GM20431 (cell line): ENCODE results near the gene BSX.

Experiments used
- in situ Hi-C: fragments of 300-500 bp; cut with MseI, MboI; formaldehyde crosslinking; loops from one replicate; pipeline ENCODE4 v1.15.0; 2020; ENCODE audit warnings: low sequenced_read_pairs; ENCODE audit not compliant: unreplicated experiment

Gene BSX

DNA sequence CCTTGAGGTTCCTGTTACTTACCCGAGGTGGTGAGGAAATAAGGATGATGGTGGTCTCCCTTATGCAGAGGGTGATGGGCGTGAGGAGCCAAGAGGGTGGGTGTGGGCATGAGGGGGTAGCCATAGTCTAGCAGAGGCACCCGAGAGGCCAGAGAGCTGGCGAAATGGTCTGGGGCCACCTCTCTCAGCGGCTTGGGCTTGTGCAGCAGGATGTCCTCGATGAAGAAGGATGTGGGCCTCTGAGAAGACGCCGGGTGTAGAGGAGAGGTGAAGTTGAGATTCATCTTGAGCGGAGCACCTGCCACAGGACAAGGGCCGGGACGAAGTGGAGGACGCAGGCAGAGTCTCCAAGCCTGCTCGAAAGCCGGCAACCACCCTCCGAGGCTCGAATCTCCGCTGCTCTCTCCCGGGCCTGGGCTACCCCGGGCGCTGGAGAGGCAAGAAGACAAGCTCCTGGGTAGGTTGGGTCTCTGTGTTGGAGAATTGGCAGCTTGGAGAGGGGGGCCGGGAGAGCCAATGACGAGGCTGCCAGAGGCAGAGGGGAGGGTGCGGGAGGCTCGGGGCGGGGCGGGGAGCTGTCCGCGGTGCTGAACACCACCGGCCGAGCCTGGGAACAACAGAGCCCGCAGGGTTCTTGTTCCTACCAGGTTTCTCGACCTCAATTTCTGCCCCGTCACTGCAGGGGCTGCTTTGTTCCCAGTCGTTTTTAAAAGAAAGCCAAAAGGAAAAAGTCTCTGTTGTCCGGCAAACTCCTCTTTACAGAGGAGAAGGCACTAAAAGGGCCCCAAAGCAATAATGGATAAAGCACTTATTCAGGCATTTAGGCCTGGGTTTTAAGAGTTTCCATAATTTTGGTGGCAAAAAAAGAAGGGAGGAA, at the start of gene BSX:
Gene BSX, minus strand, starts transcription at position 447 of the 877 bp plus-strand sequence. Its CDS starts 163 bp downstream, at position 284.
- in situ Hi-C loops = no loop called here

DNA sequence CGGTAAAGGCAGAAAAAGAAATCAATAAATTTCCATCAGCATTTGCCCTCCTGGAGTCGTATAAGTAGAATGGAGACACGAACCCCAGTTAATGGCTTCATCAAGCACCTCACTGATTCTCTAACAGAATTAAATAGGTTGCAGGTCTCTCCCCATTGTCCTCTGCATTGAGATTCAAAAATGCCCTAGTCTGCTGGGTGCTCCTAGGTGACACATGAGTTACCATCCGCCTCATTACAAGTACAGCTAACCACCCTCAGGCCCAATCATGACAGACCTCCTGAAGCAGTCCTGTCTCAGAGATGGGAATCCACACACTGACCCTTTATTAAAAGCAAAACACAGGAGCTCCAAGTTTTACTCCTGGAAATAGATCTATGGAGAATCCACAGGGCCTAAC, 48.9 kb upstream of the BSX start:
- in situ Hi-C loops = no loop called here

DNA sequence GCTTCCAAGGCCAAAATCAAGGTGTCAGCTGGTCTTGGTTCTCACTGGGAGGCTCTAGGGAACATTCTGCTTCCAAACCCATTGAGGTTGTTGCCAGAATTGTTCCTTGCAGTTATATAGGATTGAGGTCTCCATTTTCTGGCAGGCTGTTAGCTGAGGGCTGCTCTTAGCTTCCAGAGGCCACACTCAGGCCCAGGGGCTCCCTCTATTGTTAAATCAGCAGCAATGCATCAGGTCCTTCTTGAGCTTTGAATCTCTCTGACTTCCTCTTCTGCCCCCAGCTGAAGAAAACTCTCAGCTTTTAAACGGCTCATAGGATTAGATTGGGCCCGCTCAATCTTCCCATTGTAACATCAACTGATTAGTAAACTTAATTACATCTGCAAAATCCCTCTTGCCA, 39.3 kb upstream of the BSX start:
- in situ Hi-C loops = no loop called here

DNA sequence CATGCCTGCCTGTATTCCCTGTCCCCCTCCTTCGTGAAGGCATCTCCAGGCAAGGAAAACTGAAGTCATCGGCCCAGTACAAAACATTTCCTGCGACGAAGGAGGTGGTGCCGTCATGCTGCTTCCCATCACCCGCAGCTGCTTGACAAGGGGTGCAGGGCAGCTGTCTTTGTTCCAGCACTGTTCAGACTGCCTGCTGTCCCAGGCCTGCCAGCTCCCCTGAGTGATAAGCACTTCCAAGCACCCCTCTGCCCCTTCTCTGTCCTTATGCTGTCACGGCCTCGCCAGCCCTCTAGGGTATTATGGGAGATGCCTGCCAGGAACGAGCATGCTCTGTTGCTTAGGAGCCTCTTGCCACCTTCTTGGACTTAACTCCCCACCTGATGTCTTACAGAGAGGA, 37.1 kb upstream of the BSX start:
- in situ Hi-C loops = no loop called here

DNA sequence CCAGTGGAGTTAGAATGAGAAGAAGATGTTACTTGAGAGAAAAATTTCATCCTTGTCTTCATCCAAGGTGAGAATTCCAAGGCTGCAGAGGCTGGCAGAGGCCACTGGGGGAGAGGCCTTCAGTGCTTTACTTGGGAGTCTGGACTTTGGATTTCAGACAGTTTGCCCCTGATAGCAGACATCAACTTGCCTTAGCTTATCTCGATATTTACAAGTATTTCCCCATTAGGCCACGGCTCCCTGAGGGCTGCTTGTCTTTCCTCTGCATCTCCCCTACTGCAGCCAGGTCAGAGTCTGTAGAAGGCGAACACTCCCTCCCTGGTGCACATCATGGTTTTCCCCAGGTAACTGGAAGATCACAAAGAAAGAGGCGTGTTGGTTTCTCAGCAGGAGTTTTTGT, 29.9 kb upstream of the BSX start:
- in situ Hi-C loops = no loop called here

DNA sequence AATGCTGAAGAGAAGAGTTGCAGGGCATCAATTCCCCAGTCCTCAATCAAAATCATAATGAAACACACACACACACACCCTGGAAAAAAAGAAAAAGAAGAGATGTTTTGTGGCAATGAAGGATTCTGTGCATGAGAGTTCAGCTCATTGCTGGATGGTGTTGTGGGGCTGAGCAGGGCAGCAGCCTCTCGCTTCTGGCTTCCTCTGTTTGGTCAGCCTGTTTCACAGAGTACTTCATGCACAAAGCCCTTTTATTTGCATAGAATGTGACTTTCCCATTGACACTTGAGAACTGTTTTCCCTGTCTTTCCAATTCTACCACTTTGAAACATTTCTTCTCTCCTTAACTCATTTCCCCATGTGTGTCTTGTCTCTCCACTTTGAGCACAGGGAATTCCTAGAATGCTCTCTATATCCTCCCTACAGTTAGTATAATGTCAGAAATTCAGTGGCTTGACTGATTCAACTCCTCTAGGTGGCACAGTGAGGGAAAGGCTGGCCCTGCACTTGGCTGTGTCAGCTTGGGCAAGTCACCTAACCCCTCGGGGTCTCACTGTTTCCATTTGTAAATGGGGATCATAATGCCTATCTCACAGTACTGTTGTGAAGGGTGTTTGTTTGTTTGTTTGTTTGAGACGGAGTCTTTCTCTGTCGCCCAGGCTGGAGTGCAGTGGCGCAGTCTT, 25.4 kb upstream of the BSX start:
- in situ Hi-C loops = no loop called here

DNA sequence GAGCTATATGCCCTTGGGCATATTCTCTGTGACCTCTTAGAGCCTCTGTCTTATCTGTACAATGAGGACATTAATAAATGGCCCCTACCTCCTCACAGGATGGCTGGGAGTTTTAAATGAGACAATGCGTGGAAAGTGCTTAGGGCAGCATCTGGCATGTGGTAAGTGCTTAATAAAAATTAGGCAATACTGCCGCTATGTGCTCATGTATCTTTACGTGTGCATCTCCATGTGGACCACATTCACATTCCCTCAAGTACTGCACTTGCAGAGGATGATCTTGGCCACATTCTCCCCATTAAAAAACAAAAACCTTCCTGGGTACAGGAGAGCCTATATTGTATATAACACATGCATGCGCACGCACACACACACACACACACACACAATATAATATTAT, 19.1 kb upstream of the BSX start:
- in situ Hi-C loops = no loop called here

DNA sequence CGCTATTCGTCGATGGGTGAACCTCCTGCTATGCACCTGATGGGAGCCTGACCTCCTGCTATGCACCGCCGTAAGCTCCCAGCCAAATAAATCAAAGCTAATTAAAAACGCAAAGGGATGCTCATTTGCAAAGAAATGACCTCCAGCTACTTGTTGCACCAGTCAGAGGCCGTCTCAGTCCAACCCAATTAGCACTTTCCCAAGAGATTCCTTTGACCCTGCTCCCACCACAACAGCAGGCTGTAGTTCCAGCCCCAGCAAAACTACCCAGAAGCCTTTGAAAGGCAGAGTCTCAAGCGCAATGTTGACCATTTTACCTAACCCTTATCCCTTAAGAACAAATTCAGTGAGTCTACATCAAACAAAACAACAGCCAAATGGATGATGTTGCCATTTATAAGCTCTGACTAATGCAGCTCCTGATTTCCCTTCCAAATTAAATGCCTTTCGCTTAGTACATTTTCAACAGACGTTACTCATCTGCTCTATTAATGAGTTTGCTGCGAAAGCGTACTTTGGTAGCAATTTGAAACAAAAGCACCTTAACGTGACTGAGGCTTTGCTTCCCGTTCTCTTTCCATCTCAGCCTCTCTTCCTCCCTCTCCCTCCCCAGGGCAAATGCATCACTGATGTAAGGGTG, 17.2 kb upstream of the BSX start:
- in situ Hi-C loops = no loop called here

DNA sequence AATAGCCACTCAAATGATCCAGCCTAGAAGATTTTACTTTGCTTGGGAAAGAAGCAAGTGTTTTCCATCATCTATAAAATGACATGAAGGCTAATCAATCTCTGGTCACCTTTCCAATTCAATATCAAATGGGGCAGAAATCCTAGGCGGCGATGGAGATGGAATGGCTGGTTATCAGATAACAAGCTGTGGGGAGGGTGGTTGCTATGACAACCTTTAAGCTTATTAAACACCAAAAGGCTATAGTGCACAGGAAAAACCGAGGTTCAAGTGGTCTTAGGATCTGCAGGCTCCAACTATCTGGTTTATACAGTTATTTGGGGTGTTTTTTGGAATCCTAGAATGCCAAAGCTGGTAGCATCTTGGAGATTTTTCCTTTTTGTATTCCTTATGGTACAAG, 13.9 kb upstream of the BSX start:
- in situ Hi-C loops = no loop called here

DNA sequence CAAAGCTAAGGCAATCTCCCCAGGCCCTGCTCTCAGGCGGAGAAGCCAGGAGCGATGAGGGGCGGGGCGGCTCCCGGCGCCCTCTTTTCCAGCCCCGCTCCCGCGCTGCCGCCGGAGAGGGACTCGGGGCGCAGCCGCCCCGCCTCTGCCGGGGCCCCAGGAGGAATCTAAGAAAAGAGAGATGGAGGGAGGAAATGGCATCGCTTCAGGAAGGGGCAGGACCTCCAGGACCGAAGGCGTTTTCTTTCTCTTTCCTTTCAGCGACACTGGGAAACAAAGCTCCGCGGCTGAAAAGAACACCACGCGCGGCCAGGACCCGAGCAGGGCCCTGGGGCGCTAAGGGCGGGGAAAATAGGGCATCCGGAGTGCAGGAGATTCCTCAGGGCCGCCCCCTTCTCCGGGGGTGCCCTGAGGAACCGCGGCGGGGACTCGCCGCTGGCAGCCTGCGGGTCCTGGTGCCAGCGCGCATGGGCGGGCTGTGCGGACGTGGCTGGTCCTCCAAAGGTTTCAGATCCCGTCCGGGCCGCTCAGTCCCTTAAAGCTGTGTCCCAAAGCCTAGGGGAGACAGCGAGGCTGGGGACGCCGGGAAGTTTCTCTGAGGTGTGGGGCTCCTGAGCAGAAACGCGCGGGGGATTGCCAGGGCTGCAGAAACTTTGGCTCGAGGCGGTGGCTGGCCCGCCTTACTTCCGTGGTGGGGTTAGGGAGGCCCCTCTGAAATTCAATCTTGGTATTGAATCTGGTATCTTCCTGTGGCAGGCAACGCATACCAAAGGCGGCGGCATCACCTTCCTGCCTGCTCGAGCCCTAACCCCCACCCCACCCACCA, 2.8 kb upstream of the BSX start:
- in situ Hi-C loops = no loop called here

DNA sequence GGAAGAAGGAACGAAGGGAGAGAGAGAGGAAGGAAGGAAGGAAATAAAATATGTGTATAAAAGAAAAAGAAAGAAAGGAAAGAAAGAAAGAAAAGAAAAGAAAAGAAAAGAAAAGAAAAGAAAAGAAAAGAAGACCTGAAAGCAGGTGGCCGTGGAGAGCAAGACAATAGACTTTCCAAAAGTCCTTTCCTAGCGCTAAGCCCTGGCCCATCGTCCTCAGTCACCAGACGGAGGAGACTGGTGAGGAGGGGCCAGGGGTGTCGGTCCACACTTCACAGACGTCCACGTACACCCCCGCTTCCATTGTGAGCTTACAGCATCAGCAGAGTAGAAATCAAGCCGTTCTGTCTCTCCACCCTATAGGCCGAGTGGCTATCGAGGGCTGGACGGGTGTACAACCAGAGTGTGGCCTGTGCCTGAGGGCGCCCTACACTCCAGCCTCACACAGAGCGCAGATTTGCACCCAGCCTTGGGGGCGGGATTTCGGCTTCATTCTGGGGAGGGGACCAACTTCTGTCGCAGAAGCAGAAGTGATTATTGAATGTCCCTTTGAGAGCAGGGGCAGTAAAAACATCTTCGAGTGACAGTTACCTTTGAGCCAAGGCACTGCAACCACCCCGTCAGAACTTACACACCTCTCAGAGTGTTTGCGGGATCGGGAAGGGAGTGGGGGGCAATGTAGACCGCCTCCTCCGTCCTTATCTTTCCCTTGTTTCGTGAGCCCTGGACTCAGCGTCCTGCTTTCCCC, 2.0 kb upstream of the BSX start:
- in situ Hi-C loops = no loop called here

DNA sequence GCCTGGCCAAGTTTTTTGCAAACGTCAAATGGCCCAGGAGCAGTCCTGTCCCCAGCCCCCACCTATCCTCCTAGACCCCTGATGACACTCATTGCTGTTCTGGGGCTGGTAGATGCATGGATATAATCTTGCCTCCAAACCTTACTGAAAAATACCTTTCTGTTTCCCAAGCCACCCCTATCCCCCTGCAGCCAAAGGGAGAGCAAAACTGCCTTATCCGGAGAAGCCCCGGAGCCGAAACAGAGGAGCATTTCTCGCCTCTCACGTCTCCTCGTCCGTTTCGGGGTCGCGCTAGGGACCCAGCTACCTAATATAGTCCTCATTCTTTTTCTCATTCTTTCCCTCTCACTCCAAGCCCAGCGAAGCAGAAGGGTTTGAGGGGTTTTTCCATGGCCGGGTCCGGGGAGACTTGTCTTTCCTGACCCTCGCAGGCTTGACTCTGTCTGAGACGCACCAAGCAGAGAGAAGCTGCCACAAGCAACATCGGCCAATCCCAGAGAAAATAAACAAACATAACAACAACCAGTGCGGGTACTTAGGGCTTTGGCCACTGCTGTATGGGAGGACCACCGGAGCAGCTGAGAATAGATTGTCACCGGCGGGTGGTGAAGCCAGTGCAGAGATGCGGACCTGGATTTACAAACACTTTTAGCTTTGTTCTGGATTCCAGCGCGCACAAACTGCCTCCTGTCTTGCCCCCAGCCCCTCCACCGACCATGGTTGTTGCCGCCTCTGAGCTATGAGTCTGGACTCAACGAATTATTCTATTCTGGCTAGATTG, 1.6 kb downstream of the BSX start:
- in situ Hi-C loops = no loop called here

DNA sequence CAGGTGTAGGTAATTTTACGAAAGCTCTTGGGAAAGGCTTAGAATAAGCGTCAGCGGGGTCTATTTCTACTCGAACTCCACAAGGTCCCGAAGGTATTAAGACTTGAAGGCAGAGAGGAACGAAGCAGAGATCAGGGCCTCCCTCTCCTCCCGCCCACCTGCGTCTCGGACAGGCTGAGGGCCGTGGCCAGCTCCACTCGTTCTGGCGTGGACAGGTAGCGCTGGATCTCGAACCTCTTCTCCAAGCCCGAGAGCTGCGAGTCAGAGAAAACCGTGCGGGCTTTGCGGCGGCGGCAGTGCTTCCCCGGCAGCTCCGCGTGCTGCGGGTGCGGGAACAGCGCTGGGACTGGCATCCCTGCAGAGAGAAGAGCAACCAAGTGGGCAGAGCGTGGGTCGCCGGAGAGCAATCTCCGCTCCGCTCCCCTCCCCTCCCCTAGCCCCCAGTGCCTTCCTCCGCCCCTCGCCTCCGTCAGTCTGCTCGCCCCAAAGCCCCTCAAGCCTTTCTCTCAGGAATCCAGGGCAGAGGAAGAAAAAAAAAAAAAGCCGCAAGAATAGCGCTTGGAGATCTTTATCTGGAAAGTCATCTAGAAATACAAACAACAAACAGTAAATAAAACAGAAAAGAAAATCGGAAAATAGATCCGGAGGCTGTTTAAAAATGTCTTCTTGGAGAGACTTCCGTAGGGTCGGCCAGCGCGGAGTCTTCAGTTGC, 2.4 kb downstream of the BSX start:
- in situ Hi-C loops = no loop called here

DNA sequence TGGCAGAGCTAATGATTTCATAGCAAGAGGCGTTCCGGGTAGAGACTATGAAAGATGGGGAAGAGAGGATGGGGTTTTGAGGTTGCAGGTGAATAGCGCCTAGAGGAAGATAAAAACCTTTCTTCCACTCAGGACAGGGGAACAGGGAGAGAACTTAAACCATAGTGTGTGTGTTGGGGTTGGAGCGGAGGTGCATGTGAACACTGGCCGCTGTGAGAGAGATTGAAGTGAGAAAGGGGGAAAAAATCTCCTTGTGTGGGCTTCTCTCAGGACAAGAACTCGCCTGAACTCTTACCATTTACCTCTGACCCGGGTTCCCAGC, 3.4 kb downstream of the BSX start:
- in situ Hi-C loops = no loop called here

DNA sequence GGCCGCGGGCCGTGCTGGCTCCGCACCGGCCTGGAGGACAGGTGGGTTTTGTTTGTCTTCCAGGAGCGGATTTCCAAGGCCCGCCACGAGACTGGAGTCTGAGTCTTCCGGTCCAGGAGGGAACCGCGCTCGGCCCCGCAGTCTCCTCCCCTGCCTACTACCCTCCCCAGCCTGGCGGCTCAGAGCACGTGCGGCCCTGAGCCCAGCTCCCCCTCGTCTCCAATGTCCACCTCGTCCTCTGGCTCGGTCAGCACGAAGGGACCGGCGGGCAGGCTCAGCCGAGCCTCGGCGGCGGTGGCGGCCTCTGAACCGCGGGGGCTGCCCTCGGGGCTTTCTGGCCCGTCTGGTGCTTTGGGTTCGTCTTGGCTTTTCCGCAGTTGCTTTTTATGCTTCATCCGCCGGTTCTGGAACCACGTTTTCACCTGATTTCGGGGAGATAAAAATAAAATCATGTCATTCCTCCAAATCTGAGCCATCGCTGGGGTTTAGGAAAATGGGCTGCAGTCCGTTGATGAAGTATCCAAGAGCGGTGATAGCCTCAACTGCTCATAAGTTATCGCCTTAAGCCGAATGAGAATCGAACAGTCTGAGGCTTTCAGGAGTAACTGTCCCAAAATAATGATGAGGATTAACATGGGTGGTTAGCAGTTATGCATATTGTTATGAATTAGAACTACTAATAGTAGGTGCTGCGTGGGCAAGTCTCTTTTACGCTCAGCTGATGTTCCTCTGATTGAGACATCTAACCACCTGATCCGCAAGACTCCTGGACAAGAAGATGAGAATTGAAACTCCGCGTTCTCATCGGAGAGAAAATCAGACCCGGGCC, 4.0 kb downstream of the BSX start:
- in situ Hi-C loops = no loop called here

DNA sequence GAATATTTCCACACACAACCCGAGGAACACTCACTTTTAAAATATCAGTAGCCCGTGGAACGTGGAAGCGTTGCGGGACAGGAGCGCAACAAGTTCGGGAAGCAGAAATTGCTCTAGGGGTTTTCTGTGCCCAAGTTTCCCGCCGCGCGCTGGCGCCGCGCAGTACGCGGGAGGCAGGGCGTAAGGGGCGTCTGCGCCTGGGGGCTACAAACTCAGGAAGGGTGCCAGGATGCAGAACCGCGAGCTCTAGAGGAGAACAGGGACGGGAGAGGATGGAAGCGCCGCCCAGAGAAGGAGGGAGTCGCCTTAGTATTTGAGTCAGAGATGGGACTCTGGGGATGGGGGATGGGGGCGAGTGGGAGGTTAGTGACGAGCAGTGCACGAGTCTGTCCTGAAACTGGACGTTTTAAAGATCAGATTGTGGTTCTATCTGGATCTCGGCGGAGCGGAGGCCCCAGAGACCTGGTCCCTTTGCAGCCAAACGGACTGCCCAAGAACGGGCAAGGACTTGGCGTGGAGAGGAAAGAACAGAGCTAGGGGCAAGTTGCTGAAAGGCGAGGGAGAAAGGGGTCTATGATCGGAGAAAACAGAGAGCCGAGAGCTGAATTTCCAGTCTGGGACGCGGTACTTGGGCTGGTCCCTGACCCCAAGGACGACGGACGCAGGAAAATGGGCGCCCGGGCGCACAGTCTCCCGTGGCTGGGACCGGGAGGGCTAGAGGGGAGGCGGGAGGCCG, 4.7 kb downstream of the BSX start:
- in situ Hi-C loops = no loop called here
